Dermis blood vessel endothelial cell (primary cell): ENCODE results near the gene ENHO. TPM values are rescaled to one million over a fixed set of nuclear protein-coding genes. Genes with fewer than 3 reads are reported as not detected.

Experiments used
- DNase-seq: peaks from one replicate; pipeline ENCODE4 v3.0.0; 2010
- total RNA-seq: library from RNA; depleted of rRNA; stranded (reverse); fragments of >200 nt; gene quantifications from 2 replicates; pipeline ENCODE4 v1.2.3, GENCODE V29; 2014

The ENHO gene
- total RNA-seq, 1 donor from 2014 or later = not detected

GRCh38 chr9:34522091-34522887 lies 501 bp downstream of the ENHO start:
- DNase-seq = no peak

GRCh38 chr9:34521406-34522045 lies 1.3 kb downstream of the ENHO start:
- no peak for DNase-seq

GRCh38 chr9:34520505-34521385 lies 2.0 kb downstream of the ENHO start:
- no peak for DNase-seq

GRCh38 chr9:34520096-34520495 lies 2.7 kb downstream of the ENHO start:
- DNase-seq = no peak

GRCh38 chr9:34519321-34520020 lies 3.3 kb downstream of the ENHO start:
- no peak for DNase-seq

GRCh38 chr9:34518896-34519295 lies 3.9 kb downstream of the ENHO start:
- DNase-seq = no peak

GRCh38 chr9:34518110-34518616 lies 4.6 kb downstream of the ENHO start:
- DNase-seq = no peak

- no peak for DNase-seq
These were observed 5.6 kb downstream of the ENHO start for GRCh38 chr9:34517185-34517584.

GRCh38 chr9:34515959-34516358 lies 6.8 kb downstream of the ENHO start:
- no peak for DNase-seq

GRCh38 chr9:34514816-34515215 lies 8.0 kb downstream of the ENHO start:
- DNase-seq = no peak

GRCh38 chr9:34514401-34514800 lies 8.4 kb downstream of the ENHO start:
- no peak for DNase-seq

GRCh38 chr9:34513567-34514214 lies 9.1 kb downstream of the ENHO start:
- no peak for DNase-seq

- no peak for DNase-seq
These were observed 10.4 kb downstream of the ENHO start for GRCh38 chr9:34512131-34513078.

GRCh38 chr9:34510497-34511468 lies 12.0 kb downstream of the ENHO start:
- DNase-seq = no peak

- DNase-seq = no peak
These were observed 13.8 kb downstream of the ENHO start for GRCh38 chr9:34508951-34509350.

- DNase-seq = no peak
These were observed 14.3 kb downstream of the ENHO start for GRCh38 chr9:34508463-34508862.

- DNase-seq = no peak
These were observed 14.8 kb downstream of the ENHO start for GRCh38 chr9:34507966-34508365.

GRCh38 chr9:34507556-34507955 lies 15.2 kb downstream of the ENHO start:
- DNase-seq = no peak

GRCh38 chr9:34506623-34507022 lies 16.2 kb downstream of the ENHO start:
- no peak for DNase-seq
